SK-N-SH (cell line): Measurements from ENCODE around the gene AHCYL1. TPM values are rescaled to one million over a fixed set of nuclear protein-coding genes. Genes with fewer than 3 reads are reported as not detected.
A peak's percentile ranks its signal among the peaks of the same experiment; 100 is the strongest.

ENCODE experiments used
- CTCF ChIA-PET: fragments of 300-600, 350-600 bp; formaldehyde crosslinking; extraction: SDS; loops from one replicate; lab custom pipeline; 2021; lab: Yijun Ruan, JAX
- POLR2A ChIA-PET: fragments of 350-600 bp; sonication (Branson Sonifier 250); formaldehyde crosslinking; extraction: SDS; loops from one replicate; lab custom pipeline; 2020; ENCODE audit warnings: antibody characterized with exemption, inconsistent platforms; lab: Yijun Ruan, JAX
- DNase-seq: peaks from one replicate; pipeline ENCODE4 v3.0.0; 2012
- H2AFZ ChIP-seq: fragments of 200-600 bp; sonication (generic); 2 replicates; pipeline ENCODE4 v1.8.1; 2016; ENCODE audit warnings: antibody characterized with exemption, mild to moderate bottlenecking, low read depth
- H3F3A ChIP-seq: fragments of 200-600 bp; sonication (generic); replicated peaks from 2 replicates; pipeline ENCODE3; 2016; ENCODE audit warnings: antibody characterized with exemption, mild to moderate bottlenecking; ENCODE audit not compliant: insufficient read depth
- H3K27ac ChIP-seq, 2 experiments: fragments of 200-500 bp in 1 of 2; fragments of 200-600 bp in 1 of 2; sonication (Bioruptor generic) in 1 of 2; sonication (generic), shearing (Covaris generic) in 1 of 2; 2 replicates each; pipeline versions ENCODE4 v1.5.1 to v1.6.1; 2014 to 2016; ENCODE audit warnings: low read depth in 2 of 2, inconsistent platforms in 1 of 2, low read length in 1 of 2, mild to moderate bottlenecking in 1 of 2, mixed read lengths in 1 of 2
- H3K27me3 ChIP-seq: fragments of 200-600 bp; sonication (generic), shearing (Covaris generic); 2 replicates; pipeline ENCODE4 v1.6.1; 2016; ENCODE audit warnings: mixed run types; ENCODE audit not compliant: insufficient read depth
- H3K36me3 ChIP-seq, 2 experiments: fragments of 200-500 bp in 1 of 2; fragments of 200-600 bp in 1 of 2; sonication (Bioruptor generic) in 1 of 2; sonication (generic) in 1 of 2; replicated peaks in 1 of 2; 2 replicates each; pipeline versions ENCODE3 to v1.5.1; 2014 to 2016; ENCODE audit warnings: low read length in 1 of 2, mild to moderate bottlenecking in 1 of 2; ENCODE audit not compliant: insufficient read depth in 2 of 2, control insufficient read depth in 1 of 2
- H3K4me1 ChIP-seq, 2 experiments: fragments of 200-500 bp in 1 of 2; fragments of 200-600 bp in 1 of 2; sonication (Bioruptor generic) in 1 of 2; sonication (generic), shearing (Covaris generic) in 1 of 2; 2 replicates each; pipeline versions ENCODE4 v1.5.1 to v1.6.1; 2014 to 2016; ENCODE audit warnings: low read depth in 1 of 2, low read length in 1 of 2, mixed run types in 1 of 2; ENCODE audit not compliant: insufficient read depth in 2 of 2, control insufficient read depth in 1 of 2
- H3K4me2 ChIP-seq: fragments of 200-600 bp; sonication (generic), shearing (Covaris generic); 2 replicates; pipeline ENCODE4 v1.6.1; 2017; ENCODE audit warnings: mixed run types
- H3K4me3 ChIP-seq, 2 experiments: fragments of 200-500 bp in 1 of 2; fragments of 200-600 bp in 1 of 2; sonication (Bioruptor generic) in 1 of 2; sonication (generic), shearing (Covaris generic) in 1 of 2; 2 replicates each; pipeline versions ENCODE4 v1.5.1 to v1.8.1; 2014 to 2016; ENCODE audit warnings: low read depth in 2 of 2, inconsistent platforms in 1 of 2, low read length in 1 of 2, mild to moderate bottlenecking in 1 of 2, mixed read lengths in 1 of 2, moderate library complexity in 1 of 2
- H3K79me2 ChIP-seq: fragments of 200-600 bp; sonication (generic); 2 replicates; pipeline ENCODE4 v1.8.1; 2017; ENCODE audit warnings: mild to moderate bottlenecking; ENCODE audit not compliant: insufficient read depth
- H3K9ac ChIP-seq: fragments of 200-600 bp; sonication (generic); 2 replicates; pipeline ENCODE4 v1.6.1; 2017; ENCODE audit warnings: mixed run types
- H3K9me2 ChIP-seq: fragments of 200-600 bp; sonication (generic); 2 replicates; pipeline ENCODE4 v1.6.1; 2017; ENCODE audit warnings: mixed run types
- H3K9me3 ChIP-seq: fragments of 200-600 bp; sonication (generic); 2 replicates; pipeline ENCODE4 v1.6.1; 2017; ENCODE audit warnings: mixed run types, mild to moderate bottlenecking, moderate library complexity
- H4K20me1 ChIP-seq: fragments of 200-600 bp; sonication (generic); 2 replicates; pipeline ENCODE4 v1.6.1; 2017; ENCODE audit warnings: mild to moderate bottlenecking, mixed run types; ENCODE audit not compliant: insufficient read depth
- FOXM1 ChIP-seq: IDR thresholded peaks from 2 replicates; pipeline ENCODE4 v1.4.0; 2012; ENCODE audit warnings: low read depth, mild to moderate bottlenecking
- GATA2 ChIP-seq: sonication (generic); formaldehyde crosslinking; IDR thresholded peaks from 2 replicates; pipeline ENCODE4 v1.5.0; 2020; ENCODE audit warnings: mild to moderate bottlenecking, missing genetic modification reagents
- MEF2A ChIP-seq: IDR thresholded peaks from 2 replicates; pipeline ENCODE4 v1.4.0; 2012; ENCODE audit warnings: low read depth, borderline replicate concordance
- MXI1 ChIP-seq: IDR thresholded peaks from 2 replicates; pipeline ENCODE4 v1.6.1; 2012; ENCODE audit warnings: mild to moderate bottlenecking, low read depth, low read length, improper control_type of control experiment
- NRF1 ChIP-seq: IDR thresholded peaks from 2 replicates; pipeline ENCODE4 v1.6.1; 2012; ENCODE audit warnings: low read depth, mild to moderate bottlenecking, low read length
- RCOR1 ChIP-seq: fragments of 150-350 bp; IDR thresholded peaks from 2 replicates; pipeline ENCODE4 v1.6.1; 2017; ENCODE audit warnings: antibody characterized with exemption, low read length
- SIN3A ChIP-seq: IDR thresholded peaks from 2 replicates; pipeline ENCODE4 v1.6.1; 2012; ENCODE audit warnings: low read depth, mild to moderate bottlenecking, low read length, moderate library complexity, borderline replicate concordance
- WGBS: methylation state at CpG from one replicate; pipeline ENCODE4 v1.1.6; 2017; ENCODE audit warnings: low lambda C conversion rate; 5-methylcytosine and 5-hydroxymethylcytosine counted together
- polyA plus RNA-seq, 3 experiments: library from polyadenylated mRNA; depleted of rRNA; stranded (reverse); fragments of >200 nt; gene quantifications; 2 replicates each; pipeline ENCODE4 v1.2.3, GENCODE V29; 2012
- TF ChIP-seq, protein P1 (sequence below): IDR thresholded peaks from 2 replicates; pipeline ENCODE4 v1.4.0; 2012; ENCODE audit warnings: low read depth

AHCYL1 gene
- polyA plus RNA-seq, 1 of the 3 experiments (the other 2 are of a cell fraction), result 39.7 TPM

DNA sequence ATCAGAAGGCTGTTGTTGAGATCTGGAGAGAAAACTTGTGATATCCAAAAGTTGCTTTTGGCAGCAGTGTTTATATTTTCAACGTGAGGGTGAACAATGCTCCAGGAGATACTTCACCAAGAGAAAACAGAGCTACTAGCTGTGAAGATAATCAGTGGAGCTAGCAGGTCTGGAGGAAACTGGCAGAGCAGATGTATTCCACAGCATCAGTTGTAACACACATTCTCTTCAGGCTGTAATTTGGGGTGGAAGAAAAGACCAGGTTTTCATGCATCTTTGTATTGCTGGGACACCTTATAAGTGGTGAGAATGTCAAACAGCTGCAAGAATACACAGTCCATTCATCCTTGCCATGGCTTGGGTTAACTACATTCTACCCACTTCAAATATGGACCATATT, 22.0 kb downstream of the AHCYL1 start:
- Histone ChIP-seq H2AFZ (no peak overlapping the region), H3K9me2 (no peaks in the 10 kb centered on the region), H3K4me2 (no peak overlapping the region), H3K79me2 (peaks cover 62% of the 10 kb centered on the region), H3K4me3 (no peak overlapping the region), H3K27me3 (no peaks in the 10 kb centered on the region), H3K36me3 (peaks cover 13 to 28% of the 10 kb centered on the region in 2 experiments)
- CTCF ChIA-PET, result interaction anchor here (1.2 to 3.5 kb wide), 5 partner anchors 11 to 607 kb away, joined by 3 to 30 read pairs (median 3); partner anchors contain the start of gene AHCYL1
- DNase-seq, result no peak
- POLR2A ChIA-PET, result interaction anchor here (1.3 to 1.8 kb wide), 2 partner anchors 21 to 22 kb away, joined by 4 to 7 read pairs; partner anchors contain the start of gene AHCYL1
- TF ChIP-seq, protein P1, sequence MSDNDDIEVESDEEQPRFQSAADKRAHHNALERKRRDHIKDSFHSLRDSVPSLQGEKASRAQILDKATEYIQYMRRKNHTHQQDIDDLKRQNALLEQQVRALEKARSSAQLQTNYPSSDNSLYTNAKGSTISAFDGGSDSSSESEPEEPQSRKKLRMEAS, result no peak
- TF ChIP-seq, all 33 proteins: peak for 0
- Histone ChIP-seq H3F3A (peaks cover 33% of the 10 kb centered on the region), H3K9me3 (no peaks in the 10 kb centered on the region), H3K9ac (no peak overlapping the region), H4K20me1 (peaks cover 4% of the 10 kb centered on the region; the same call in 1 of the 2 replicates), H3K4me1 (peaks cover 30 to 31% of the 10 kb centered on the region in 2 experiments; a peak in 3 of 4 replicates), H3K27ac (peak overlapping the region in 1 of 2 experiments; percentile 87; a peak in 2 of 4 replicates)
- 39% methylated on average over 1 of the region's 1 CpG for WGBS

GRCh38 chr1:110007046-110007830, 22.7 kb downstream of the AHCYL1 start:
- H3K9me3 ChIP-seq, result no peaks in the 10 kb centered on the region
- ChIA-PET POLR2A (interaction anchor here (0.8 to 1.8 kb wide), 5 partner anchors 9 to 233 kb away, joined by 3 to 7 read pairs (median 4); partner anchors contain the start of gene AHCYL1), CTCF (interaction anchor here (0.5 to 3.5 kb wide), 9 partner anchors 11 to 608 kb away, joined by 3 to 30 read pairs (median 3); partner anchors contain the start of gene AHCYL1)
- DNase-seq, result peak; percentile 46
- no peaks in the 10 kb centered on the region for H3K9me2 ChIP-seq
- peaks cover 4% of the 10 kb centered on the region; the same call in 1 of the 2 replicates for H4K20me1 ChIP-seq
- H3K9ac ChIP-seq, result no peak overlapping the region
- H3K27me3 ChIP-seq, result no peaks in the 10 kb centered on the region
- H3K79me2 ChIP-seq, result peaks cover 55% of the 10 kb centered on the region
- TF ChIP-seq MEF2A (no peak), SIN3A (no peak), MXI1 (no peak), RCOR1 (0 out of 2 replicates have a peak, but pooled peaks have one; percentile 40), NRF1 (no peak), GATA2 (CRISPR knock-in tag) (peak; percentile 62), FOXM1 (no peak)
- H3K4me1 ChIP-seq, result peaks cover 22 to 38% of the 10 kb centered on the region in 2 experiments; a peak in 3 of 4 replicates
- H3K36me3 ChIP-seq, result peaks cover 19 to 34% of the 10 kb centered on the region in 2 experiments
- WGBS, result 75% methylated on average over 4 of the region's 4 CpGs
- peaks cover 26% of the 10 kb centered on the region for H3F3A ChIP-seq
- H2AFZ ChIP-seq, result no peak overlapping the region
- no peak overlapping the region for H3K4me3 ChIP-seq
- no peak overlapping the region for H3K4me2 ChIP-seq
- H3K27ac ChIP-seq, result peak overlapping the region in 1 of 2 experiments; percentile 87; a peak in 2 of 4 replicates
